ENCODE data around the gene DNPEP.
"Not testable (repeated sequence)": the region's sequence is repeated elsewhere in the genome, so short reads cannot be mapped to it uniquely, and the experiment has no call there.

DNPEP gene

GRCh38 chr2:219419331-219420197, 31.9 kb upstream of the DNPEP start:
- DNase-seq: no peak

GRCh38 chr2:219419012-219419324, 31.3 kb upstream of the DNPEP start:
- no peak for DNase-seq

GRCh38 chr2:219418155-219419011, 30.7 kb upstream of the DNPEP start, which contains the start of gene DES:
TSS of gene DES (plus strand) at chr2:219418377. CDS start at chr2:219418463, 86 bp downstream.
- no peak for DNase-seq

- no peak for DNase-seq
These were observed 29.7 kb upstream of the DNPEP start for GRCh38 chr2:219417374-219417773.

- DNase-seq: no peak
These were observed 29.2 kb upstream of the DNPEP start for GRCh38 chr2:219416938-219417337.

GRCh38 chr2:219416235-219416602, 28.5 kb upstream of the DNPEP start:
- no peak for DNase-seq

- DNase-seq: no peak
These were observed 28.0 kb upstream of the DNPEP start for GRCh38 chr2:219415580-219416234.

- no peak for DNase-seq
These were observed 27.1 kb upstream of the DNPEP start for GRCh38 chr2:219414857-219415256.

- no peak for DNase-seq
These were observed 22.7 kb upstream of the DNPEP start for GRCh38 chr2:219410390-219410789.

GRCh38 chr2:219409619-219410018, 21.9 kb upstream of the DNPEP start:
- DNase-seq: no peak

- no peak for DNase-seq
These were observed 20.9 kb upstream of the DNPEP start for GRCh38 chr2:219408631-219409030.

- DNase-seq: no peak
These were observed 20.5 kb upstream of the DNPEP start for GRCh38 chr2:219408204-219408603.

- not testable (repeated sequence) for DNase-seq
These were observed 19.6 kb upstream of the DNPEP start for GRCh38 chr2:219407343-219407742.

GRCh38 chr2:219406861-219407230, 19.1 kb upstream of the DNPEP start:
- no peak for DNase-seq

- no peak for DNase-seq
These were observed 18.5 kb upstream of the DNPEP start for GRCh38 chr2:219405958-219406860.

GRCh38 chr2:219405451-219405850, 17.7 kb upstream of the DNPEP start:
- DNase-seq: no peak

- DNase-seq: no peak
These were observed 17.2 kb upstream of the DNPEP start for GRCh38 chr2:219404954-219405353.

- no peak for DNase-seq
These were observed 16.7 kb upstream of the DNPEP start for GRCh38 chr2:219404291-219404910.

- no peak for DNase-seq
These were observed 16.1 kb upstream of the DNPEP start for GRCh38 chr2:219403861-219404260.

GRCh38 chr2:219402665-219403515, 15.2 kb upstream of the DNPEP start:
- peak in 36 of 51 donors; percentile 3 to 64 (median 27) for DNase-seq
